ENCODE measurements around the gene NHERF2.
"Not testable (repeated sequence)": the region's sequence is repeated elsewhere in the genome, so short reads cannot be mapped to it uniquely, and the experiment has no call there.

The NHERF2 gene

GRCh38 chr16:2033057-2033908 is 6.6 kb downstream of the NHERF2 start:
- DNase-seq: no peak
- TF ChIP-seq CTCF (IDR thresholded peaks at IDR 0.05; ENCODE audit: low read depth, low read length): no peak
- H3K36me3 ChIP-seq: no peaks in the 10 kb centered on the region

DNA sequence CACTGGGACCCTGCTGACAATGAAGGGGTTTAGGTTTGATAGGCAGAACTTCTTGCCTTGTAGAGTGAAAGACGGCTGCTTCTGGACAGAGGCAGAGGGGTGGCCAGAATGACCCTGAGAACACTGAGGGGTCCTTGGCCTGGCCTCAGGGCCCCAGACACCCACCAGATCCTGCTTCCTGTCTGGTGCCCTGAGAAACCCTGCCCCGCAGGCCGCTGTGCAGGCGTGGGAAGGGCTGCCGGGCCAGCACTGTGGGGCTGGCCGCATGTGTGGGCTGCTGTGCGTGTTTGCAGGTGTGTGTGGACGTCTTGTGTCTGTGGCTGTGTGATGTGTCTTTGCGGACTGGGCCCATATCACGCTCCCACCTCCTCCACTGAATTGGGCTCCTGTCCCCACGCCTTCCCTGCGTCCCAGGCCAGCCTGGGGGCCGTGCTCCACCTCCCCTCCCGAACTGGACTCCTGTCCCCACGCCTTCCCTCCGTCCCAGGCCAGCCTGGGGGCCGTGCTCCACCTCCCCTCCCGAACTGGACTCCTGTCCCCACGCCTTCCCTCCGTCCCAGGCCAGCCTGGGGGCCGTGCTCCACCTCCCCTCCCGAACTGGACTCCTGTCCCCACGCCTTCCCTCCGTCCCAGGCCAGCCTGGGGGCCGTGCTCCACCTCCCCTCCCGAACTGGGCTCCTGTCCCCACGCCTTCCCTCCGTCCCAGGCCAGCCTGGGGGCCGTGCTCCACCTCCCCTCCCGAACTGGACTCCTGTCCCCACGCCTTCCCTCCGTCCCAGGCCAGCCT is 7.4 kb downstream of the NHERF2 start:
- DNase-seq; H3K4me3 ChIP-seq (ENCODE audit: low read depth, low read length); H3K9me3 ChIP-seq; H3K27me3 ChIP-seq; H3K36me3 ChIP-seq: not testable (repeated sequence)
- peaks cover 24% of the 10 kb centered on the region for H3K4me1 ChIP-seq

More at GRCh38 chr16:2033057-2033908, 6.6 kb downstream of the NHERF2 start:
- Histone ChIP-seq H3K4me3 (ENCODE audit: low read depth, low read length) (no peak overlapping the region), H3K9me3 (no peaks in the 10 kb centered on the region), H3K27me3 (no peaks in the 10 kb centered on the region), H3K4me1 (peaks cover 17% of the 10 kb centered on the region)

- TF ChIP-seq CTCF (IDR thresholded peaks at IDR 0.05; ENCODE audit: low read depth, low read length): no peak
- Histone ChIP-seq H3K27me3 (no peaks in the 10 kb centered on the region), H3K4me1 (peaks cover 32% of the 10 kb centered on the region), H3K9me3 (no peaks in the 10 kb centered on the region), H3K4me3 (ENCODE audit: low read depth, low read length) (no peak overlapping the region), H3K36me3 (no peaks in the 10 kb centered on the region)
- DNase-seq: no peak
Measured at GRCh38 chr16:2034696-2035430, 8.2 kb downstream of the NHERF2 start.

DNA sequence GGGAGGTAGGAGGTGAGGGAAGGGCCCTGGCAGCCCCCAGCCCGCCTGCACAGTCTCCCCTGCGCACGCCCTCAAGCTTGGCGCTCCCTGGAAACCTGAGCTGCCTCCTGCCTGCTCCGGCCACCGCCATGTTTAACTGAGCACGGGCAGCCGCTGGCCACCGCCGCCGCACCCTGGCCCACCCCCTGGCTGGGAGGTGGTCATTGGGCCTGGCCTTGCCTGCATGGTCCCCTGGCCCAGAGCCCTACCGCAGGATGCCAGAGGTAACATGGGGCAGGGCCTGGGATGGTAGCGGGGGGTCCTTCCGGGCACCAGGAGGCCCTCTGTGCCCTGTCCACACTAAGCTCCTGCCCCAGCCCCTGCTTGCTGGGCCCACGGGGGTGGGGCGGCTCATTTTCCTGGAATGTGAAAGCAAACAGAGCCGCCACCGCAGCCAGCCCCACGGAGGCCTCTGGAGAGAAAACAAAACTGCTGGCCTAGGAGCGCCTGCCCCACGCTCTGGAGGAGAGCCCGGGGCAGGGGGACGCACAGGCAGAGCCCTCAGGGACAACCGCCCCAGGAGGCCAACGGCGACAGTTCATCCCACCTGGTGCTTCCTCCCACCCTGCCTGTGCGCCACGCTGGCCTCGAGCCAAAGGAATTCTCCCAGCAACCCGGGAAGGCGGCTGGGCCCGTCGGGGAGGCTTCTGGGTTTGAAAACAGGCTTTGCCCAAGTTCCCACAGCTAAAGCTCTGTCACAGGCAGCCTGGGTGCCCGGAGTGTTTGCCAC is 8.9 kb downstream of the NHERF2 start:
- Histone ChIP-seq H3K27me3 (no peaks in the 10 kb centered on the region), H3K4me1 (peaks cover 39% of the 10 kb centered on the region), H3K9me3 (no peaks in the 10 kb centered on the region), H3K36me3 (no peaks in the 10 kb centered on the region), H3K4me3 (ENCODE audit: low read depth, low read length) (no peak overlapping the region)
- DNase-seq: peak; percentile 77
- TF ChIP-seq CTCF (IDR thresholded peaks at IDR 0.05; ENCODE audit: low read depth, low read length): no peak

GRCh38 chr16:2036200-2036966 is 9.7 kb downstream of the NHERF2 start:
- no peaks in the 10 kb centered on the region for H3K36me3 ChIP-seq
- no peak overlapping the region for H3K4me3 ChIP-seq (ENCODE audit: low read depth, low read length)
- DNase-seq: no peak
- no peak for TF ChIP-seq CTCF (IDR thresholded peaks at IDR 0.05; ENCODE audit: low read depth, low read length)
- no peaks in the 10 kb centered on the region for H3K27me3 ChIP-seq
- H3K4me1 ChIP-seq: peaks cover 45% of the 10 kb centered on the region
- H3K9me3 ChIP-seq: no peaks in the 10 kb centered on the region
